Measurements from ENCODE around the gene RANBP17. TPM values are rescaled to one million over a fixed set of nuclear protein-coding genes. Genes with fewer than 3 reads are reported as not detected.

RANBP17 gene
- total RNA-seq, 2 donors from 2014 or later, result 5.4 to 19.8 TPM

- 73% methylated on average over 7 of the region's 7 CpGs for WGBS
- intact Hi-C loops (cut with DNase I), result no loop called here
- TF ChIP-seq POLR2AphosphoS5 (IDR thresholded peaks at IDR 0.05), result no peak
- TF ChIP-seq POLR2A (IDR thresholded peaks at IDR 0.05), result no peak
- TF ChIP-seq CTCF (IDR thresholded peaks at IDR 0.05), result no peak
- Histone ChIP-seq H3K27ac (no peak overlapping the region), H3K36me3 (no peaks in the 10 kb centered on the region), H3K4me1 (replicated peaks) (no peaks in the 10 kb centered on the region), H3K27me3 (replicated peaks; ENCODE audit: insufficient read depth) (no peaks in the 10 kb centered on the region), H3K4me3 (no peak overlapping the region), H3K9me3 (no peaks in the 10 kb centered on the region)
- no peak for DNase-seq (ENCODE audit: low spot score)
These were observed 407.1 kb downstream of the RANBP17 start for GRCh38 chr5:171268700-171269620.

- Histone ChIP-seq H3K36me3 (no peaks in the 10 kb centered on the region), H3K4me1 (replicated peaks) (no peaks in the 10 kb centered on the region), H3K9me3 (no peaks in the 10 kb centered on the region), H3K27ac (no peak overlapping the region), H3K4me3 (no peak overlapping the region), H3K27me3 (replicated peaks; ENCODE audit: insufficient read depth) (no peaks in the 10 kb centered on the region)
- no peak for DNase-seq (ENCODE audit: low spot score)
- TF ChIP-seq CTCF (IDR thresholded peaks at IDR 0.05) (no peak), POLR2AphosphoS5 (IDR thresholded peaks at IDR 0.05) (no peak), POLR2A (IDR thresholded peaks at IDR 0.05) (no peak)
- intact Hi-C loops (cut with DNase I), result no loop called here
- 80% methylated on average over 2 of the region's 2 CpGs for WGBS
These were observed 407.9 kb downstream of the RANBP17 start for GRCh38 chr5:171269717-171270116.

- TF ChIP-seq POLR2AphosphoS5 (IDR thresholded peaks at IDR 0.05) (no peak), CTCF (IDR thresholded peaks at IDR 0.05) (no peak), POLR2A (IDR thresholded peaks at IDR 0.05) (no peak)
- intact Hi-C loops (cut with DNase I), result no loop called here
- WGBS, result 91% methylated on average over 3 of the region's 3 CpGs
- no peaks in the 10 kb centered on the region for H3K27me3 ChIP-seq (replicated peaks; ENCODE audit: insufficient read depth)
- no peak for DNase-seq (ENCODE audit: low spot score)
- H3K9me3 ChIP-seq, result no peaks in the 10 kb centered on the region
- no peak overlapping the region for H3K27ac ChIP-seq
- no peak overlapping the region for H3K4me3 ChIP-seq
- no peaks in the 10 kb centered on the region for H3K4me1 ChIP-seq (replicated peaks)
- no peaks in the 10 kb centered on the region for H3K36me3 ChIP-seq
These were observed 408.3 kb downstream of the RANBP17 start for GRCh38 chr5:171270136-171270535.

- Histone ChIP-seq H3K4me1 (replicated peaks) (no peaks in the 10 kb centered on the region), H3K27ac (no peak overlapping the region), H3K4me3 (no peak overlapping the region), H3K27me3 (replicated peaks; ENCODE audit: insufficient read depth) (no peaks in the 10 kb centered on the region), H3K36me3 (no peaks in the 10 kb centered on the region), H3K9me3 (no peaks in the 10 kb centered on the region)
- no peak for TF ChIP-seq POLR2AphosphoS5 (IDR thresholded peaks at IDR 0.05)
- no peak for TF ChIP-seq POLR2A (IDR thresholded peaks at IDR 0.05)
- TF ChIP-seq CTCF (IDR thresholded peaks at IDR 0.05), result no peak
- WGBS, result 97% methylated on average over 3 of the region's 3 CpGs
- intact Hi-C loops (cut with DNase I), result no loop called here
- no peak for DNase-seq (ENCODE audit: low spot score)
These were observed 410.0 kb downstream of the RANBP17 start for GRCh38 chr5:171271798-171272197.
